Duodenal mucosa (tissue), 2 donors: Measurements from ENCODE around the gene PRIMA1.

Source experiments
- H3K27ac ChIP-seq: one replicate; pipeline ENCODE4 v1.7.0; 2013; ENCODE audit warnings: low read depth, low read length
- H3K27me3 ChIP-seq, 2 donors: one replicate each; pipeline ENCODE4 v1.7.0; 2013; ENCODE audit warnings: low read length in 2 of 2, control low read depth in 1 of 2; ENCODE audit not compliant: insufficient read depth in 2 of 2, control insufficient read depth in 1 of 2
- H3K36me3 ChIP-seq, 2 donors: one replicate each; pipeline ENCODE4 v1.7.0; 2013; ENCODE audit warnings: low read length in 2 of 2, control low read depth in 1 of 2; ENCODE audit not compliant: insufficient read depth in 2 of 2, control insufficient read depth in 1 of 2
- H3K4me1 ChIP-seq, 2 donors: one replicate each; pipeline ENCODE4 v1.7.0; 2013; ENCODE audit warnings: low read length in 2 of 2, control low read depth in 1 of 2; ENCODE audit not compliant: insufficient read depth in 2 of 2, control insufficient read depth in 1 of 2
- H3K4me3 ChIP-seq, 2 donors: one replicate each; pipeline ENCODE4 v1.7.0; 2013; ENCODE audit warnings: low read length in 2 of 2, low read depth in 1 of 2
- H3K9ac ChIP-seq, 2 donors: one replicate each; pipeline ENCODE4 v1.7.0; 2013; ENCODE audit warnings: low read length in 2 of 2, low read depth in 1 of 2
- H3K9me3 ChIP-seq, 2 donors: one replicate each; pipeline ENCODE4 v1.7.0; 2013; ENCODE audit warnings: low read length in 2 of 2, control low read depth in 1 of 2; ENCODE audit not compliant: control insufficient read depth in 1 of 2

PRIMA1 gene, protein sequence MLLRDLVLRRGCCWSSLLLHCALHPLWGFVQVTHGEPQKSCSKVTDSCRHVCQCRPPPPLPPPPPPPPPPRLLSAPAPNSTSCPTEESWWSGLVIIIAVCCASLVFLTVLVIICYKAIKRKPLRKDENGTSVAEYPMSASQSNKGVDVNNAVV

DNA sequence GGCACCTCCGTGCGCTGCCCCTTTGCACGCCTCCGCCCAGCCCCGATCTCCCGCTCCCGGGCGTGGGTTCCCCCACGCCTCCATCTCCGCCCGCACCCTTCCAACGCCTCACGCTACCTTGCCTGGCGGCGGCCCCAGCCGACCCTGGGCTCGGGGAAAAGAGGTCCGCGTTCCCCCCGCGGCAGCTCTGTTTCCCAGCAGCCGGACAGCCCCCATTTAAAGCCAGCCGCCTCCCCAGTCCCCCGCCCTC, at the start of gene PRIMA1:
Gene PRIMA1, minus strand, starts transcription at position 193 of the 250 bp plus-strand sequence. CDS start 767 bp downstream, outside the sequence.
- Histone ChIP-seq H3K27me3 (peaks cover 6 to 13% of the 10 kb centered on the region in 2 donors), H3K4me1 (peaks cover 0 to 5% of the 10 kb centered on the region in 2 donors), H3K9me3 (no peaks in the 10 kb centered on the region), H3K27ac (no peak within 1 kb of the TSS), H3K9ac (no peak within 1 kb of the TSS), H3K4me3 (peak within 1 kb of the TSS in 1 of 2 donors; percentile 57), H3K36me3 (no peaks in the 10 kb centered on the region)

DNA sequence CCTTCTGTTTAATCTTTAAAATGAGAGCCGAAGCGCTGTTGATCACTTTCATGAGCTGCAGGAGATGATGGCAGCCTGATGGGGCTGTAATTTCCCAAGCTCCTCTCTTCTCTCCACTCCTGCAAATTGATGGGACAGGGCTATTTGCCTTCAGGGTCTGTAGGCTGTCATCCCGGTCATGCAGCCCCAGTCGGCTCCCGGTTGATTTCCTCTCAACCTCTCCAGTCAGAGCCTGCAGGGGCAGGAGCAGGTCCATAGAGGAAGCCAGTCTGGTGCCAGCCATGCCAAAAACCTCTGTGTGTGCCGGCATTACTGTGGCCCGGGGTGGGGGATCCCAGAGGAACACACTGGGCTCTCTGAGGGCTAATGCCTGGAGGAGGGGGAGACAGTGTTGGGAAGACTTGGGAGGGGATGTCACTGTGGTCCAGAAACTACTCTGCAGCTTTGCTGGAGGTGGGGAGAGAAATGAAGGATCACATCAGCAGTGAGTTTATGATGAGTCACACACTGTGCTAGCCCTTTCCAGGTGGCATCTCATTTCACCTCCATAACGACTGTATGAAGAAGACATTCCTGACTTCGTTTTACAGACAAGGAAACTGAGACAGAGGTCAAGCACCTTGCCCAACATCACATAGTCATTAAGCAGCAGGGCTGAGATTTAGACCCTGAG, 46.5 kb upstream of the PRIMA1 start:
- no peak overlapping the region for H3K9ac ChIP-seq
- H3K4me1 ChIP-seq = no peaks in the 10 kb centered on the region
- no peak overlapping the region for H3K27ac ChIP-seq
- no peaks in the 10 kb centered on the region for H3K9me3 ChIP-seq
- H3K4me3 ChIP-seq = no peak overlapping the region
- H3K27me3 ChIP-seq = peaks cover 3 to 6% of the 10 kb centered on the region in 2 donors
- H3K36me3 ChIP-seq = no peaks in the 10 kb centered on the region

DNA sequence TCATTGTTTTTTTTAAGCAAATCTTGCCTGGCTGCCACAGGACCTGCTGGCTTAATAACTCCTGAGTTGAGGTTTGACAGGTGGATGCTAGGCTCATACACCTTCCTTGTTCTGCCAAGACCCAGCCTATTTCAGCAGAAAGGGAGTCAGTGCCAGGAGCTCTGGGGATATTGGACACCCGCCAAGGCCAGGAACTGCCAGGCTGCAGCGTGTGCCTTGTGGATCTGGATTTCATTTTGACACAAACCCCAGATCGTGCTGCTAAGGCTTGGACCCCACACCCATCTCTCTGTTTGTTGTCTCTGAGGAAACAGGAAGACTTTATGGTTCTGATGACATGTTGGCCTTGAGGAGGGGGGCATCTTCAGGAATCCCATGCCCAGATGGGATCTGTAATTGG, 44.4 kb upstream of the PRIMA1 start:
- H3K4me1 ChIP-seq = no peaks in the 10 kb centered on the region
- no peak overlapping the region for H3K27ac ChIP-seq
- no peak overlapping the region for H3K4me3 ChIP-seq
- no peak overlapping the region for H3K9ac ChIP-seq
- no peaks in the 10 kb centered on the region for H3K9me3 ChIP-seq
- H3K27me3 ChIP-seq = peaks cover 3 to 6% of the 10 kb centered on the region in 2 donors
- H3K36me3 ChIP-seq = no peaks in the 10 kb centered on the region

DNA sequence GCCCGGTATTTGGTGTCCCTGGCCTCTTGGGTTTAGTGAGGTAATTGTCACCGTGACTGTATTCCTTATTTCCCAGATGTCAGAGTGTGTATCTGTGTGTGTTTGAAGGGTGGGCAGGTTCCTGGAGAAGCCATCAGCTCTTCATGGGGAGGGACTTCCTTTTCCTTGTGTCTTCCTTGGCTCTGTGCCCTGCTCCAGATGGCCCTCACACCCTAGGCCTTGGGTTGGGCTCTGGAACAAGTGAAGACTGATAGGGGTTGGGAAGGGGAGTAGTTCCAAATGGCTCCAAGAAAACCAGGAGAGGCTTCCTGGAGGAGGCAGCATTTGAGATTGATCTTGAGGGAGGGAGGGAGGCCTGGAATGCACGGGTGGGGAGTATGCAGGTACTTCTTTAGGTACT, 43.8 kb upstream of the PRIMA1 start:
- Histone ChIP-seq H3K9ac (no peak overlapping the region), H3K4me3 (no peak overlapping the region), H3K27ac (no peak overlapping the region), H3K36me3 (no peaks in the 10 kb centered on the region), H3K27me3 (peaks cover 3 to 6% of the 10 kb centered on the region in 2 donors), H3K4me1 (no peaks in the 10 kb centered on the region), H3K9me3 (no peaks in the 10 kb centered on the region)

DNA sequence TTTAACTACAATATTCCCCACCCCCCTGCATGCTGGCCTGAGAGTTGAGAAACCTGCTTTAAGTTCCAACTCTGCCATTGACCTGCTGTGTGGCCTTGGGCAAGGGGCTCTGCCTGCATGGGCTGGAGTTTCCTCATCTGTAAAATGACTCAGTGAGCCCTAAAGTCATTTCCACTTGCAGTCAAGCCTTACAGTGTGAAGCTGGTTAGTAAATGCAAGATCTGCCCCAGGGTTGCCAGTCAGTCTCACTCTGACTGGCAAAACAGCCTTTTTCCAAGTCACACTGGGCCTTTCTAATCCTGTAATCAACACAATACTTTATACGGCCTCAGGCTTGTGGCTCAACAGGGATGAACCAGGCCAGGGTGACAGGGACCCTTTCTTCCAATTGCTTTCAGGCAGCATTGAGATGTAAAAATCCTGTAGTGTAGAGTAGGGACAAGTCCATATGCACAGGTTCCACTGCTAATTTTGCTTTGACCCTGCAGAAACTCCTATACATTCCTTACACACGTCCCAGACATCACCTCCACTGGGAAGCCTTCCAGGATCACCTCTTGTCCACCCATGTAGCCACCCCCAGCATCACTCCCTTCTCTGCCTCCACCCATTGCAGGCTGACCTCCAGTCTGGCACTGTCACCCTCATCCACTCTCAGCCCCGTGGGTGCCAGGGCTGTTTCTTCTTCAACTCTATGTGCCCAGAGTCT, 42.6 kb upstream of the PRIMA1 start:
- no peaks in the 10 kb centered on the region for H3K9me3 ChIP-seq
- no peak overlapping the region for H3K27ac ChIP-seq
- no peak overlapping the region for H3K4me3 ChIP-seq
- H3K36me3 ChIP-seq = no peaks in the 10 kb centered on the region
- H3K9ac ChIP-seq = no peak overlapping the region
- peaks cover 3 to 6% of the 10 kb centered on the region in 2 donors for H3K27me3 ChIP-seq
- H3K4me1 ChIP-seq = no peaks in the 10 kb centered on the region

DNA sequence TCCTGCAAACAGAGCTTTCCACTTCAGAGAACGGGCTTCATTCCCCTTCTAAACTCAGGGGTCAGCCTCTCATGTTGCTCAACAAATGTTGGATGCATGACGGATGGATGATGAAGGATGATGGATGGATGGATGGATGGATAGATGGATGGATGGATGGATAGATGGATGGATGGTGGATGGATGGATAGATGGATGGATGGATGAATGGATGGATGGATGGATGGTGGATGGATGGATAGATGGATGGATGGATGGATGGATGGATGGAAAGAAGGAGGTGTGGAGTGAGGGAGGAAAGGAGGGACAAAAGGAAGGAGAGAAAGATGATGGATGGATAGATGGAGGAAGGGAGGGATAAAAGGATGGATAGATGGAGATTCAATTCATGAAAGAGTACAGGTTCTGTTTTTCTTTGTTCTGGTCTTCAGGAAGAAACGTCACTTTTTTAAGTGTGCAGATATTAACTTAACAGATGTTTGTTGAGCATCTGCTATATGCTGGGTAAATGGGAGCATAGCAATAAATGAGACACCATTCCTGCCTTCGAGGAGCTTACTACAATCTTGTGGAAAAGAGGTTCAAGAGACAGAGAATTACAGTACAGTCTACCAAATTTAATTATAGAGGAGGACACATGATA, 41.7 kb upstream of the PRIMA1 start:
- peaks cover 3 to 6% of the 10 kb centered on the region in 2 donors for H3K27me3 ChIP-seq
- no peaks in the 10 kb centered on the region for H3K4me1 ChIP-seq
- H3K9ac ChIP-seq = no peak overlapping the region
- no peak overlapping the region for H3K27ac ChIP-seq
- no peaks in the 10 kb centered on the region for H3K9me3 ChIP-seq
- no peaks in the 10 kb centered on the region for H3K36me3 ChIP-seq
- no peak overlapping the region for H3K4me3 ChIP-seq

DNA sequence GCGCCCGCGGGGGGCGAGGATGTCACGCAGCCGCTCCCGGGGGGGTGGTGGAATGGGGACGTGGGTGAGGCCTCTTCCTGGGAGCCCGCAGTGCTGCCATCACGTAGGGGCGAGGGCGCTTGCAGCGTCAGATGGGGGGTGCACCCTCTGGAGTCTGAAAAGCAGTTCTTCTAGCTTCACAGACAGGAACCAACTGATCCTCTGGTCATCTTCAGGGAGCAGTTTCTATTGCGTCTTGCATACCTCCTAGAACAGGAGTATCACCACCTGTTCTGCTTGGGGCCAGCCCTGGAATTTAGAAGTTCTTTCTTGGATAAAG, 36.9 kb upstream of the PRIMA1 start:
- Histone ChIP-seq H3K9me3 (no peaks in the 10 kb centered on the region), H3K4me3 (no peak overlapping the region), H3K4me1 (no peaks in the 10 kb centered on the region), H3K27me3 (peaks cover 0 to 3% of the 10 kb centered on the region in 2 donors), H3K9ac (no peak overlapping the region), H3K36me3 (no peaks in the 10 kb centered on the region), H3K27ac (no peak overlapping the region)

DNA sequence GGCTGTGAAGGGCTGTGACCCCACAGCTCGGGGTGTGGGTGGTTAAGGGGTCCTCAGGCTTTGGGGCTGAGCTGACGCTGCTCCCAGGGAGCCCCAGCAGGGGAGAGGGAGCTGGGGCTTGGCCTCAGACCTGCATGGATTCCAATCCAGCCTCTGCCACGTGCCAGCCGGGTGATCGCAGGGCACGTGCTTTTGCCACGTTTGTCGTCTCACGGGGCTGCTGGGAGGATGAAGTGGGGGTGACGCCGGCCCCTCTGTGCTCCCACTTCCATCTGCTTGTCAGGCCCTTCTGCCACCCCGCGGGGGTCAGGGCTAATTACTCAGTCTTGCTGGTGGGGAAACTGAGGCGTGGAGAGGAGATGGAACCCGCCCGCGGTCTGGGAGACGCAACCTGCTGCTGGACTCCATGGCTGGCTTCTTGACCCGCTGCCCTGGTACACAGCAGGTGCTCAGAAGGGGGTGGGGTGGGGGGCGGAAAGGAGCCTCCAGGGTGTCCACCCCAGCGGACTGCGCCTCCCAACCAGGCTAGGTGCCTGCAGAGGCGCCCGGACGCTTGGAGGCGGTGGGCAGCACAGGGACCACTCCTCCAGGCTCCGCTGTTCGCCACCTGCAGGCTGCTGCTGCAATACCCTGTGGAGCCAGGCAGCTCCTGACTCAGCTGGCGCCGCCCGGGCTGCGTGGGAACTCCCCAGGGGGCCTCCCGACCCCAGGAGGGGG, 36.4 kb upstream of the PRIMA1 start:
- H3K4me3 ChIP-seq = no peak overlapping the region
- no peaks in the 10 kb centered on the region for H3K9me3 ChIP-seq
- H3K4me1 ChIP-seq = no peaks in the 10 kb centered on the region
- no peak overlapping the region for H3K27ac ChIP-seq
- no peak overlapping the region for H3K9ac ChIP-seq
- peaks cover 0 to 3% of the 10 kb centered on the region in 2 donors for H3K27me3 ChIP-seq
- no peaks in the 10 kb centered on the region for H3K36me3 ChIP-seq

DNA sequence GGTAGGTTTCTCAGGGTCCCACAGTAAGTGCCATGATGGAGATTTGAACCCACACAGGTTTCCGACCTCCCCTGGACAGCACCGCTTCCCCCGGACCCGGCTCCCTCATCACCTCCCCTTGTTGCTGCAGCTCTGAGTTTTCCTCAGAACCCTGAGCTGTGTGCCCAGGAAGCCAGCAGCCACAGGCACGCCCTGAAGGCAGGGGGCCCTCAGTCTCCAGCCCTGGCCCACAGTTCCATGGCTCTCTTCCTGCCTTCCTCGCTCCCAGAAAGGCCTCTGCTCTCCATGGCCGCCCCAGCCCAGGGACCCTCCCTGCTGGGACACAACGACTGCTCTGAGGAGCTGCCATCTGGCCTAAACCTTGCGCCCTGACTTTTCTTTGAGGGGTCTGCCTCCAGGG, 35.8 kb upstream of the PRIMA1 start:
- Histone ChIP-seq H3K36me3 (no peaks in the 10 kb centered on the region), H3K27me3 (peaks cover 0 to 3% of the 10 kb centered on the region in 2 donors), H3K27ac (no peak overlapping the region), H3K9me3 (no peaks in the 10 kb centered on the region), H3K4me3 (no peak overlapping the region), H3K9ac (no peak overlapping the region), H3K4me1 (no peaks in the 10 kb centered on the region)

DNA sequence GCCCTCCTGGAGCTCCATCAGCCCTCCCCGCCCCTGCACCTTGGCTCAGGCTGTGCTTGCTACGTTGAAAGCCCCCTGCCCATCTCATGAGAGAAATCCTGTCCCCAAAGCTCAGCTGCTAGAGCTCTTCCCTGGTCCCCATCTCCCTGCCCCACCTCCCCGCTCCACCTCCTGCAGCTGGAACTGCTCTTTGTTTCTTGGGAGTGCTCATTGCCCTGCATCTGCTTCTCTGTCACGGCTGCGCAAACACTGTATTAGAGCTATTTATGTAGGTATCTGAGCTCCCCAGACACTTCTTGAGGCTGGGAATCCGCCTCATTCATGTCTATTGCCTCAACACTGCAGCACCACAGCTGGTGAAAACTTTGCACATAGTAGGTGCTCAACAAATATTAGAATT, 32.8 kb upstream of the PRIMA1 start:
- Histone ChIP-seq H3K9me3 (no peaks in the 10 kb centered on the region), H3K27ac (no peak overlapping the region), H3K27me3 (peaks cover 0 to 3% of the 10 kb centered on the region in 2 donors), H3K4me3 (no peak overlapping the region), H3K36me3 (no peaks in the 10 kb centered on the region), H3K4me1 (no peaks in the 10 kb centered on the region), H3K9ac (no peak overlapping the region)
